GM19372 (cell line): ENCODE data around the gene CXorf66.
"Not testable (repeated sequence)": the region's sequence is repeated elsewhere in the genome, so short reads cannot be mapped to it uniquely, and the experiment has no call there.

Experiments
- ATAC-seq: cut with Tn5 transposase; IDR thresholded peaks from one replicate; pipeline ENCODE4 v1.9.1; 2021; ENCODE audit warnings: mild to moderate bottlenecking, low read depth, moderate library complexity; ENCODE audit not compliant: unreplicated experiment

CXorf66 gene

DNA sequence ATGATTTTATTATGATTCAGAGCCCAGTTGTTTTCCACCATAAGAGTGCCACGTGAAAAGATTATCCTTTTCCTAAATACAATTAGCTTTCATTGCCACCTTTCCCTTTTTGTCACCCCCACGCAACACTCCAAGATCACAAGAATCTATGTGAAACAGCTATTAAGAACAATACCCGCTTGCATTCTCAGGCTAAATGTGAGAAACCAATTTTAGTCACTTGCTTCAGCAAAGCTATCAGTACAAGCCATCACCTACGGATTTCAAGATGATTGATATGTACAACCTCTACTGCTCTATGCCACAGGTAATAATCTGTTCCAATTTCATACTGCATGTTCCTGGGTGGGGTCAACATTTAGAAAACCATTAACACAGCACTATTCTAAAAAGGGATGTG lies 34.9 kb downstream of the CXorf66 start:
- no peak for ATAC-seq

DNA sequence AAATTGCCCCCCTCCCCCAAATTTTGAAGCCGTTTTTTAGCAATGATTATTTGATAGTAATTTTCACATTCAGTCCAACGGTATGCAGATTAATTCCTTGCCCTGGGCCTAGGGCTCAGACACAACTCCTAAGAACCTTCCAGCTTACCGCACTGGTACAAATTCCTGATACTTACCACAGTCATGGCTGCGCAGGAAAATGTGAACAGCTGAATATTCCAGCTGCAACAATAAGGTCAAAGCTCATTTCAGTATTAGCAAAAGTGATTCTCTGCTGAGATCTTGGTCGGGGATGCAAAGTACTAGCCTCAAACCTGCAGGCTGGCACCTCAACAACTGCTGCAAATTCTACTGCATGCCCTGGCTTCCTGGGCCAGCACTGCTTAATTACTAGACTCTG lies 35.4 kb downstream of the CXorf66 start:
- ATAC-seq = no peak

GRCh38 chrX:139924696-139925095 lies 40.6 kb downstream of the CXorf66 start:
- ATAC-seq = no peak

GRCh38 chrX:139924069-139924695 lies 41.1 kb downstream of the CXorf66 start:
- ATAC-seq = no peak

- ATAC-seq = not testable (repeated sequence)
Measured at GRCh38 chrX:139921142-139921541, 44.2 kb downstream of the CXorf66 start.

GRCh38 chrX:139920316-139920715 lies 45.0 kb downstream of the CXorf66 start:
- no peak for ATAC-seq

- ATAC-seq = no peak
Measured at GRCh38 chrX:139914421-139914820, 50.9 kb downstream of the CXorf66 start.

DNA sequence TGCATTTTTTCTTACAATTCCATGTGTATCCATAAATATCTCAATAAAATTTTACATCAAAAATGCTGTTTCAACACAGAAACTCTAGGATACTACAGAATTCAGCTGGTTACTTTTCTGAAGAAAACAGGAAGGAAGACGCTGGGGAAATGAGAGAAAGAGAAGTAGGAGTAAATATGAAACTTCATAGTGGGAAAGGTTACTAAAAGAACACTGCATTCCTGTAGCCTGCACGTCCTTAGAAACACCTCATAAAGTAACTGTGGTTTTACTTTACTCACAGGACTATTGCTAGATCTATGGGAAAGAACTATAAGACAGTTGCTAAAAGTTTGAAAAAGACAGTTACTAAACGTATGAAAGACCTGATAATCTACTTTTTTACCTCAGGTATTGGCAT lies 55.6 kb downstream of the CXorf66 start:
- no peak for ATAC-seq

GRCh38 chrX:139907078-139907477 lies 58.2 kb downstream of the CXorf66 start:
- ATAC-seq = no peak

GRCh38 chrX:139905743-139906142 lies 59.6 kb downstream of the CXorf66 start:
- no peak for ATAC-seq
